ENCODE results near the gene ROS1. TPM values are rescaled to one million over a fixed set of nuclear protein-coding genes. Genes with fewer than 3 reads are reported as not detected.

ROS1 gene
- total RNA-seq, 1 experiment from 2014 or later: not detected

DNA sequence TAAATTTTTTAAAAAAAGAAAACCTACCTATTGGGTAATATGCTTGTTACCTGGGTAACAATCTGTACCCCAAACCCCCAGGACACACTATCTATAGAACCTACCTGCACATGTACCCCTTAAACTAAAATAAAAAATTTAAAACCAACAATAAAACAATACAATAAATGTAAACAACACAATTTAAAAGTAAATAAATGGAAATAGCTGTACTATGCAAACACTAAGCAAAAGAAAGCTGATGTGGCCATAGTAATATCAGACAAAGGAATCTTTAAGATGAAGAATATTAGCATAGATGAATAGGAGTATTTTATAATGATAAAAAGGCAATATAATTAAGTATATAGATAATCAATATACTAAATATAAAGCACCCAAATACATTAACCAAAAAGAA is 50.3 kb downstream of the ROS1 start:
- H2BK15ac ChIP-seq (ENCODE audit: low read depth, low read length): no peak overlapping the region
- no peak overlapping the region for H3T11ph ChIP-seq (ENCODE audit: low read length)
- no peaks in the 10 kb centered on the region for H3K79me2 ChIP-seq (ENCODE audit: insufficient read depth, low read length)
- H3K23me2 ChIP-seq (ENCODE audit: insufficient read length, low read depth, low read length, poor library complexity, severe bottlenecking): no peaks in the 10 kb centered on the region
- no peak for DNase-seq
- no peak overlapping the region for H3K27ac ChIP-seq (ENCODE audit: insufficient read length, low read depth, low read length)
- H2BK20ac ChIP-seq (ENCODE audit: low read depth, low read length, poor library complexity, severe bottlenecking): no peak overlapping the region
- H3K79me1 ChIP-seq (ENCODE audit: insufficient read depth, low read depth, low read length, poor library complexity, severe bottlenecking): no peaks in the 10 kb centered on the region
- H2BK120ac ChIP-seq (ENCODE audit: low read depth, low read length, poor library complexity, severe bottlenecking): no peak overlapping the region
- peaks cover 2% of the 10 kb centered on the region; the same call in 1 of the 2 replicates for H3K27me3 Mint-ChIP-seq (ENCODE audit: low read depth)
- no peaks in the 10 kb centered on the region for H3K27me3 ChIP-seq (ENCODE audit: insufficient read depth, low read length)
- H4K20me1 ChIP-seq (ENCODE audit: control insufficient read depth, insufficient read depth, insufficient read length): no peaks in the 10 kb centered on the region
- TF ChIP-seq, protein P1, sequence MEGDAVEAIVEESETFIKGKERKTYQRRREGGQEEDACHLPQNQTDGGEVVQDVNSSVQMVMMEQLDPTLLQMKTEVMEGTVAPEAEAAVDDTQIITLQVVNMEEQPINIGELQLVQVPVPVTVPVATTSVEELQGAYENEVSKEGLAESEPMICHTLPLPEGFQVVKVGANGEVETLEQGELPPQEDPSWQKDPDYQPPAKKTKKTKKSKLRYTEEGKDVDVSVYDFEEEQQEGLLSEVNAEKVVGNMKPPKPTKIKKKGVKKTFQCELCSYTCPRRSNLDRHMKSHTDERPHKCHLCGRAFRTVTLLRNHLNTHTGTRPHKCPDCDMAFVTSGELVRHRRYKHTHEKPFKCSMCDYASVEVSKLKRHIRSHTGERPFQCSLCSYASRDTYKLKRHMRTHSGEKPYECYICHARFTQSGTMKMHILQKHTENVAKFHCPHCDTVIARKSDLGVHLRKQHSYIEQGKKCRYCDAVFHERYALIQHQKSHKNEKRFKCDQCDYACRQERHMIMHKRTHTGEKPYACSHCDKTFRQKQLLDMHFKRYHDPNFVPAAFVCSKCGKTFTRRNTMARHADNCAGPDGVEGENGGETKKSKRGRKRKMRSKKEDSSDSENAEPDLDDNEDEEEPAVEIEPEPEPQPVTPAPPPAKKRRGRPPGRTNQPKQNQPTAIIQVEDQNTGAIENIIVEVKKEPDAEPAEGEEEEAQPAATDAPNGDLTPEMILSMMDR (conservative IDR thresholded peaks at IDR 0.05): no peak
- no peak overlapping the region for H3K56ac ChIP-seq (ENCODE audit: insufficient read length, low read depth, low read length)
- no peak overlapping the region for H3K4ac ChIP-seq (ENCODE audit: low read depth, low read length)
- H2BK5ac ChIP-seq (ENCODE audit: insufficient read length, low read length): no peak overlapping the region
- no peak overlapping the region for H3K14ac ChIP-seq (ENCODE audit: insufficient read depth, low read length)
- no peak overlapping the region for H3K23ac ChIP-seq (ENCODE audit: insufficient read length, low read depth, low read length)
- no peaks in the 10 kb centered on the region for H3K9me3 ChIP-seq (ENCODE audit: control insufficient read depth, low read depth, low read length)
- H4K8ac ChIP-seq (replicated peaks; ENCODE audit: insufficient read length, low read depth, low read length): no peak overlapping the region
- H3K4me3 Mint-ChIP-seq: no peak overlapping the region
- H3K9me3 Mint-ChIP-seq: peaks cover 3 to 5% of the 10 kb centered on the region in 2 experiments; a peak in 2 of 5 replicates
- no peak overlapping the region for H4K91ac ChIP-seq (ENCODE audit: insufficient read length, low read depth, low read length)
- no peak overlapping the region for H3K4me2 ChIP-seq (ENCODE audit: insufficient read depth, insufficient read length, low read length)
- no peak overlapping the region for H2BK12ac ChIP-seq (ENCODE audit: insufficient read length, low read depth, low read length)
- no peak overlapping the region for H3K18ac ChIP-seq (ENCODE audit: insufficient read length, low read depth, low read length)
- no peaks in the 10 kb centered on the region for H3K4me1 ChIP-seq (ENCODE audit: insufficient read depth, low read length)
- no peak overlapping the region for H2AFZ ChIP-seq (ENCODE audit: low read length)
- peaks cover 6 to 7% of the 10 kb centered on the region in 2 experiments for H3K4me1 Mint-ChIP-seq
- no peak overlapping the region for H2AK5ac ChIP-seq (ENCODE audit: insufficient read length, low read length)
- no peak overlapping the region for H3K9ac ChIP-seq (ENCODE audit: extremely low read depth, insufficient read length, low read length)
- no peak overlapping the region for H3K27ac Mint-ChIP-seq
- H4K5ac ChIP-seq (ENCODE audit: insufficient read length, low read depth, low read length): no peak overlapping the region
- no peaks in the 10 kb centered on the region for H3K36me3 Mint-ChIP-seq (ENCODE audit: insufficient read depth in 1 of 3, low read depth in 3 of 3)
